Transverse colon (tissue), 4 donors: ENCODE measurements around the gene TGM6. TPM values are rescaled to one million over a fixed set of nuclear protein-coding genes. Genes with fewer than 3 reads are reported as not detected.

Source experiments
- DNase-seq: peaks from one replicate; pipeline ENCODE4 v3.0.0-alpha.2; 2019
- H3K27ac ChIP-seq, 4 donors: fragments of 200-600 bp; sonication (generic); 2 replicates each; pipeline ENCODE4 v1.5.1; 2016 to 2018; ENCODE audit warnings: inconsistent platforms in 4 of 4
- H3K27me3 ChIP-seq: fragments of 200-600 bp; sonication (generic); 2 replicates; pipeline ENCODE4 v1.5.1; 2017; ENCODE audit warnings: inconsistent platforms
- H3K36me3 ChIP-seq, 4 donors: fragments of 200-600 bp; sonication (generic); 2 replicates each; pipeline ENCODE4 v1.5.1; 2017 to 2019; ENCODE audit warnings: inconsistent platforms in 4 of 4
- H3K4me1 ChIP-seq, 4 donors: fragments of 200-600 bp; sonication (generic); 2 replicates each; pipeline ENCODE4 v1.5.1; 2017 to 2020; ENCODE audit warnings: inconsistent platforms in 4 of 4
- H3K4me3 ChIP-seq, 4 donors: fragments of 200-600 bp; sonication (generic); 1 replicate in 1 of 4; 2 replicates in 3 of 4; pipeline versions ENCODE4 v1.5.1 to v1.6.1; 2017 to 2019; ENCODE audit warnings: inconsistent platforms in 4 of 4
- H3K9me3 ChIP-seq, 2 donors: fragments of 200-600 bp; sonication (generic); 2 replicates each; pipeline ENCODE4 v1.5.1; 2017 to 2019; ENCODE audit warnings: inconsistent platforms in 2 of 2
- EP300 ChIP-seq: sonication (generic); formaldehyde crosslinking; IDR thresholded peaks from one replicate; pipeline ENCODE4 v1.6.1; 2017; ENCODE audit warnings: antibody characterized with exemption, low read depth
- POLR2A ChIP-seq: fragments of 450-650 bp; IDR thresholded peaks from one replicate; pipeline ENCODE4 v1.6.1; 2016; ENCODE audit warnings: antibody characterized with exemption, mild to moderate bottlenecking, moderate library complexity
- POLR2AphosphoS5 ChIP-seq, 3 donors: sonication (generic); formaldehyde crosslinking; IDR thresholded peaks; one replicate each; pipeline ENCODE4 v1.6.1; 2016; ENCODE audit warnings: antibody characterized with exemption in 3 of 3
- WGBS, 2 donors: methylation state at CpG; one replicate each; pipeline ENCODE4 v1.1.5; 2018; ENCODE audit warnings: low coverage in 1 of 2; 5-methylcytosine and 5-hydroxymethylcytosine counted together
- in situ Hi-C, 4 donors: fragments of 200-750 bp; cut with MboI; loops; one replicate each; pipeline versions ENCODE4 v1.15.0 to v1.15.1; 2017; ENCODE audit warnings: low sequenced_read_pairs in 3 of 4, low pct_ligation_motif_present in 1 of 4, low pct_unique_long_range_greater_than_20kb in 1 of 4
- intact Hi-C: fragments of 100-400 bp; cut with DNase I; formaldehyde crosslinking; loops from one replicate; pipeline ENCODE4 v1.15.1; 2023; ENCODE audit warnings: low total_unique reads
- total RNA-seq, 4 donors: library from RNA; depleted of rRNA; stranded (reverse); fragments of >200 nt; gene quantifications; one replicate each; pipeline ENCODE4 v1.1.0, GENCODE V29; 2016
- TF ChIP-seq, protein P1 (sequence below), 5 experiments: fragments of 200-600 bp in 3 of 5; fragments of 450-650 bp in 2 of 5; sonication (generic) in 3 of 5; IDR thresholded peaks; 1 replicate in 2 of 5; 2 replicates in 3 of 5; pipeline ENCODE4 v1.5.1; 2016 to 2017; ENCODE audit warnings: antibody characterized with exemption in 5 of 5, inconsistent platforms in 3 of 5, mild to moderate bottlenecking in 2 of 5, moderate library complexity in 1 of 5

The TGM6 gene
- total RNA-seq, 4 donors from 2014 or later: 0.14 TPM; not detected in 3

DNA sequence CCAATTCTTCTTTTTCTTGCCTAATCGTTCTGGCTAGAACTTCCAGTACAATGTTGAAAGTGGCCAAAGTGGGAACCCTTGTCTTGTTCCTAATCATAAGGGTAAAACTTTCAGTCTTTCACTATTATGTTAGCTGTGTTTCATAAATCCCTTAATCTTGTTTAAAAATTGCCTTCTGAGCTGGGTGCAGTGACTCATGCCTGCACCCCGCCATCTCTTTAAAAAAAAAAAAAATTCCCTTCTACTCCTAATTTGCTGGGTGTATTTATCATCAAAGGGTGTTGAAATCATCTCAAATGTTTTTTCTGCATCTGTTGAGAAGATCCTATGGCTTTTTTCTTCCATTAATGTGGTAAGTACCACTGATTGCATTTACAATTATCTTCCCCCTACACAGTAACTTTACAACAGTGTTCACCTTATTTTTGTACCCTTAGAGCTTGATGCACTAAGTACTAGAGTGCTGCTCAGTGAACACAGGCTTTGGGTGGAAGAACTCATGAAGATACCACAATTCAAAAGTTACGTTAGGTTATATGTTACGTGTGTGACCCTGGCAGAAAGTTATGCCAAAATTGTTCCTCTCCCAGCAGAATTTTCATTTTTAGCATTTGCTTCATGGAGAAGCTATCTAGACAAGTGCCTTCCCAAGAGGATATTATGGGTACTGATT lies 80.2 kb downstream of the TGM6 start:
- 84 to 87% methylated on average over 4 of the region's 4 CpGs for WGBS, 2 donors
- Histone ChIP-seq H3K4me1 (no peaks in the 10 kb centered on the region), H3K27ac (no peak overlapping the region), H3K36me3 (peaks cover 1 to 59% (median 35%) of the 10 kb centered on the region in 4 donors), H3K9me3 (no peaks in the 10 kb centered on the region), H3K4me3 (no peak overlapping the region), H3K27me3 (no peaks in the 10 kb centered on the region)
- in situ Hi-C loops: loop anchor here in 2 of 4 donors (10.0 to 25.0 kb wide), 2 partner anchors 184 to 249 kb away; no protein-coding TSS in a partner anchor
- DNase-seq: no peak
- intact Hi-C loops: no loop called here
- TF ChIP-seq POLR2AphosphoS5 (IDR thresholded peaks at IDR 0.05) (no peak), POLR2A (no peak), EP300 (no peak)
- TF ChIP-seq, protein P1, sequence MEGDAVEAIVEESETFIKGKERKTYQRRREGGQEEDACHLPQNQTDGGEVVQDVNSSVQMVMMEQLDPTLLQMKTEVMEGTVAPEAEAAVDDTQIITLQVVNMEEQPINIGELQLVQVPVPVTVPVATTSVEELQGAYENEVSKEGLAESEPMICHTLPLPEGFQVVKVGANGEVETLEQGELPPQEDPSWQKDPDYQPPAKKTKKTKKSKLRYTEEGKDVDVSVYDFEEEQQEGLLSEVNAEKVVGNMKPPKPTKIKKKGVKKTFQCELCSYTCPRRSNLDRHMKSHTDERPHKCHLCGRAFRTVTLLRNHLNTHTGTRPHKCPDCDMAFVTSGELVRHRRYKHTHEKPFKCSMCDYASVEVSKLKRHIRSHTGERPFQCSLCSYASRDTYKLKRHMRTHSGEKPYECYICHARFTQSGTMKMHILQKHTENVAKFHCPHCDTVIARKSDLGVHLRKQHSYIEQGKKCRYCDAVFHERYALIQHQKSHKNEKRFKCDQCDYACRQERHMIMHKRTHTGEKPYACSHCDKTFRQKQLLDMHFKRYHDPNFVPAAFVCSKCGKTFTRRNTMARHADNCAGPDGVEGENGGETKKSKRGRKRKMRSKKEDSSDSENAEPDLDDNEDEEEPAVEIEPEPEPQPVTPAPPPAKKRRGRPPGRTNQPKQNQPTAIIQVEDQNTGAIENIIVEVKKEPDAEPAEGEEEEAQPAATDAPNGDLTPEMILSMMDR (IDR thresholded peaks at IDR 0.05): no peak

DNA sequence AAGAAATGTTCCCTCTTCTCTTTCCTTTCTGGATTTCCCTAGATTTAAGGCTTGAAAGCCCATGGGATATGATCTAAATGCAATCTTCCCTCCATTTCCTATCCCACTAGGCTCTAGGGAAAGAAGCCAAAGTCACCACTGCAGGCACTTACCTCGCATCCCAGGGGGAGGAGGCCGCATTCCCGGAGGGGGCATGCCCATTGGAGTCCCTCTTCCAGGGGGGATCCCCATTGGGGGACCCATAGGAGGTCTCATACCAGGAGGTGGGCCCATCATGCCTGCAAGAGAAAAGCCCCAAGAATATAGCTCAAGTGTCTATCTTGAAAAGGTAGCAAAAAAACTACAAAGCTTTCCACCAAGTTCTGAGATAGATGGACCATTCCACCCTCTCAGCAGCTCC lies 81.8 kb downstream of the TGM6 start:
- H3K4me1 ChIP-seq: no peaks in the 10 kb centered on the region
- WGBS, 2 donors: 93% methylated on average over 3 of the region's 3 CpGs; no CpG with 5 or more reads in 1 of the 2 donors
- DNase-seq: no peak
- H3K27me3 ChIP-seq: no peaks in the 10 kb centered on the region
- in situ Hi-C loops: loop anchor here in 2 of 4 donors (10.0 to 25.0 kb wide), 2 partner anchors 182 to 250 kb away; no protein-coding TSS in a partner anchor
- no peak overlapping the region for H3K27ac ChIP-seq
- no peaks in the 10 kb centered on the region for H3K9me3 ChIP-seq
- intact Hi-C loops: no loop called here
- TF ChIP-seq POLR2A: no peak
- TF ChIP-seq POLR2AphosphoS5 (IDR thresholded peaks at IDR 0.05): no peak
- no peak for TF ChIP-seq EP300
- TF ChIP-seq, protein P1 (IDR thresholded peaks at IDR 0.05): no peak
- no peak overlapping the region for H3K4me3 ChIP-seq
- peaks cover 1 to 74% (median 42%) of the 10 kb centered on the region in 4 donors for H3K36me3 ChIP-seq

DNA sequence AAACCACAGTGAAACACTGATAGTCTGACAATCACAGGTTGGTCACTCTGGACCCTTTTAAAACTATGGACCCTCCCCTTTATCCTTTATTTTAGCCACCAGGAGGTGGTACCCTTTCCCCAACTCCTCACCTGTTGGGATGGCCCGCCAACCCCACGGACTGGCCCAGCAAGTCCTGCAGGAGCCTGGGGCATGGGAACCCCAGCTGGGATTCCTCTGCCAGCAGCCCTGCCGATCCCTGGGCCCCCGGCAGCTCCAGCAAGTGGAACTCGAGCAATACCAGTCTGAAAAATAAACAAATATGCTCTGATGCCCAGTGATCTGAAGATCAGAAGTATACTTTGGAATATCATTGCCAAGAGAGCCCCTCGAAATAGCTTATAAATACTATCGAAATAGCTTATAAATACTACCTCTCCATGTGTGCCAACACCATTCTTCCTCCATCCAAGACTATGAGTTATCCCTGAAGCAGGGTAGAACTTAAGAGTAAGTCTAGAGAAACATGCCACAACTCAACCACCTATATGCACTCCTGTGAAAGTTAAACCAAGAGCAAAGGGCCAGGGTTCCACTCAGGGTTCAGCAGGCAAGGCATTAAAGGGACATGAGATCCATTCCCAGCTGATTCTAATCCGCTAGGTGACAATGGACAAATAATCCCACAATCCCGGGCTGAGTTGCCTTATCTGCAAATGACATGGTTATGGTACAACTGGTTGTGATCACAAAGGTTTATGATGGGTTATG lies 83.1 kb downstream of the TGM6 start:
- Histone ChIP-seq H3K9me3 (no peaks in the 10 kb centered on the region), H3K4me1 (peaks cover under 1 to 8% (median 5%) of the 10 kb centered on the region in 4 donors), H3K27ac (no peak overlapping the region), H3K36me3 (peaks cover 1 to 75% (median 42%) of the 10 kb centered on the region in 4 donors), H3K27me3 (no peaks in the 10 kb centered on the region), H3K4me3 (no peak overlapping the region)
- 79 to 90% methylated on average over 2 to 9 of the region's 9 CpGs for WGBS, 2 donors
- intact Hi-C loops (no loop called here), in situ Hi-C loops (loop anchor here in 2 of 4 donors (10.0 to 25.0 kb wide), 2 partner anchors 181 to 251 kb away; no protein-coding TSS in a partner anchor)
- no peak for DNase-seq
- TF ChIP-seq POLR2AphosphoS5 (IDR thresholded peaks at IDR 0.05) (no peak), POLR2A (no peak), EP300 (no peak)

DNA sequence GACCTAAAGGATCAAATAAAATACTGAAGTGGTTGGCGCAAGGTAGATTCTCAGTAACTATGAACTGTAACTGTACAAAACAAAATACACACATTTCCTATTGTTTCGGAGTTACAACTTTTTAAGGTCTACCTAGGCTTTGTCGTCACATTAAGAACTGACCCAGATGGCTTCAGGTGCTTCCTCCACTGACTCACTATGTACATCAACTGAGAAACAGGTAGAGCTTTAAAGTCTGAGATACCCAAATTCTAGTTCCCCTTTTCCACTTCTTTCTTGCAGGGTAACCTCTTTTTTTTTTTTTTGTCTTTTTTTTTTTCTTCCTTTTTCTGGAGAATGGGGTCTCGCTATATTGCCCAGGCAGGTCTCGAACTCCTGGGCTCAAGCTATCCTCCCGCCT lies 84.4 kb downstream of the TGM6 start:
- 92 to 95% methylated on average over 5 to 6 of the region's 6 CpGs for WGBS, 2 donors
- Histone ChIP-seq H3K27me3 (no peaks in the 10 kb centered on the region), H3K4me1 (peaks cover 12 to 18% (median 15%) of the 10 kb centered on the region in 4 donors), H3K4me3 (no peak overlapping the region), H3K36me3 (peaks cover 1 to 72% (median 41%) of the 10 kb centered on the region in 4 donors), H3K27ac (no peak overlapping the region), H3K9me3 (no peaks in the 10 kb centered on the region)
- intact Hi-C loops: no loop called here
- DNase-seq: no peak
- TF ChIP-seq EP300: no peak
- TF ChIP-seq, protein P1 (IDR thresholded peaks at IDR 0.05): no peak
- in situ Hi-C loops: loop anchor here in 2 of 4 donors (10.0 to 25.0 kb wide), 2 partner anchors 180 to 253 kb away; no protein-coding TSS in a partner anchor
